ENCODE measurements around the gene NKD2. TPM values are rescaled to one million over a fixed set of nuclear protein-coding genes. Genes with fewer than 3 reads are reported as not detected.
A peak's percentile ranks its signal among the peaks of the same experiment; 100 is the strongest.

NKD2 gene
- total and polyA plus RNA-seq, 9 of the 15 experiments (the other 6 are each of a cell fraction or from before 2014, with no cell fraction given): 0.09 to 0.64 (median 0.27) TPM; not detected in 5

DNA sequence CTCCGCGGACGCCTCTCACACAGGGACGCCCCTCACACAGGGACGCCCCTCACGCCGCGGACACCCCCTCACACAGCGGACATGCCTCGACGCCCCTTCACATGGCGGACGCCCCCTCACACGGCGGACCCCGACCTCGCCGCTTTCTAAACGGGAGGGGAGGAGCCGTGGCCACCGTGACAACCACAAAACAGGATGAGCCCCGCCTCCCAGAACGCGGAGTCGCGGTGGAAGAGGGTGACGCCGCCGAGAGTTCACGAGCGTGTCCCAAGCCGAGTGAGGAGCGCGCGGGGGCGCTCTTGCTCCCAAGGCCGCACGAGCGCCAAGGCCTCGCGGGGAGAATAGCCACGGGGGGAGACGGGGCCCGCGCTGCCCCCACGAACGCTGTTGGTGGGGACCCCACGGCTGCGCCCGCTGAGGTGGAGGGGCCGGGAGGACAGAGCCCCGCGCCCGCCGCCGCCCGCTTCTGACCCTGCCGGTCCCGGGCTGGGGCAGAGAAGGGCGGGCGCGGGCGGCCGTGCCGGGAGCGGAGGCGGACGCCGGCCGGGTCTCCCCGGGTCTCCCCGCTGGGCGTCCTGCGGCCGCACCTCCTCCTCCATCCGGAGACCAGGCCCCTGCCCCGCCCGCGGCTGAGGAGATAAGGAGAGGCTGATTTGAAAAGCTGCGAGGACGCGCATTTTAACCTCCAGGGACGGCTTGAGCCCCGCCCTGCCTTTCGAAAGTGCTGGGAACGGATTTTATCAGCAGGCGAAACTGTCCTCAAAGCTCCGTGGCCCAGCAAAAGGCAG lies 3.9 kb upstream of the NKD2 start (continued):
- TF ChIP-seq, protein P1, sequence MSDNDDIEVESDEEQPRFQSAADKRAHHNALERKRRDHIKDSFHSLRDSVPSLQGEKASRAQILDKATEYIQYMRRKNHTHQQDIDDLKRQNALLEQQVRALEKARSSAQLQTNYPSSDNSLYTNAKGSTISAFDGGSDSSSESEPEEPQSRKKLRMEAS (CRISPR knock-in tag; IDR thresholded peaks at IDR 0.05): no peak
- TF ChIP-seq, protein P2, sequence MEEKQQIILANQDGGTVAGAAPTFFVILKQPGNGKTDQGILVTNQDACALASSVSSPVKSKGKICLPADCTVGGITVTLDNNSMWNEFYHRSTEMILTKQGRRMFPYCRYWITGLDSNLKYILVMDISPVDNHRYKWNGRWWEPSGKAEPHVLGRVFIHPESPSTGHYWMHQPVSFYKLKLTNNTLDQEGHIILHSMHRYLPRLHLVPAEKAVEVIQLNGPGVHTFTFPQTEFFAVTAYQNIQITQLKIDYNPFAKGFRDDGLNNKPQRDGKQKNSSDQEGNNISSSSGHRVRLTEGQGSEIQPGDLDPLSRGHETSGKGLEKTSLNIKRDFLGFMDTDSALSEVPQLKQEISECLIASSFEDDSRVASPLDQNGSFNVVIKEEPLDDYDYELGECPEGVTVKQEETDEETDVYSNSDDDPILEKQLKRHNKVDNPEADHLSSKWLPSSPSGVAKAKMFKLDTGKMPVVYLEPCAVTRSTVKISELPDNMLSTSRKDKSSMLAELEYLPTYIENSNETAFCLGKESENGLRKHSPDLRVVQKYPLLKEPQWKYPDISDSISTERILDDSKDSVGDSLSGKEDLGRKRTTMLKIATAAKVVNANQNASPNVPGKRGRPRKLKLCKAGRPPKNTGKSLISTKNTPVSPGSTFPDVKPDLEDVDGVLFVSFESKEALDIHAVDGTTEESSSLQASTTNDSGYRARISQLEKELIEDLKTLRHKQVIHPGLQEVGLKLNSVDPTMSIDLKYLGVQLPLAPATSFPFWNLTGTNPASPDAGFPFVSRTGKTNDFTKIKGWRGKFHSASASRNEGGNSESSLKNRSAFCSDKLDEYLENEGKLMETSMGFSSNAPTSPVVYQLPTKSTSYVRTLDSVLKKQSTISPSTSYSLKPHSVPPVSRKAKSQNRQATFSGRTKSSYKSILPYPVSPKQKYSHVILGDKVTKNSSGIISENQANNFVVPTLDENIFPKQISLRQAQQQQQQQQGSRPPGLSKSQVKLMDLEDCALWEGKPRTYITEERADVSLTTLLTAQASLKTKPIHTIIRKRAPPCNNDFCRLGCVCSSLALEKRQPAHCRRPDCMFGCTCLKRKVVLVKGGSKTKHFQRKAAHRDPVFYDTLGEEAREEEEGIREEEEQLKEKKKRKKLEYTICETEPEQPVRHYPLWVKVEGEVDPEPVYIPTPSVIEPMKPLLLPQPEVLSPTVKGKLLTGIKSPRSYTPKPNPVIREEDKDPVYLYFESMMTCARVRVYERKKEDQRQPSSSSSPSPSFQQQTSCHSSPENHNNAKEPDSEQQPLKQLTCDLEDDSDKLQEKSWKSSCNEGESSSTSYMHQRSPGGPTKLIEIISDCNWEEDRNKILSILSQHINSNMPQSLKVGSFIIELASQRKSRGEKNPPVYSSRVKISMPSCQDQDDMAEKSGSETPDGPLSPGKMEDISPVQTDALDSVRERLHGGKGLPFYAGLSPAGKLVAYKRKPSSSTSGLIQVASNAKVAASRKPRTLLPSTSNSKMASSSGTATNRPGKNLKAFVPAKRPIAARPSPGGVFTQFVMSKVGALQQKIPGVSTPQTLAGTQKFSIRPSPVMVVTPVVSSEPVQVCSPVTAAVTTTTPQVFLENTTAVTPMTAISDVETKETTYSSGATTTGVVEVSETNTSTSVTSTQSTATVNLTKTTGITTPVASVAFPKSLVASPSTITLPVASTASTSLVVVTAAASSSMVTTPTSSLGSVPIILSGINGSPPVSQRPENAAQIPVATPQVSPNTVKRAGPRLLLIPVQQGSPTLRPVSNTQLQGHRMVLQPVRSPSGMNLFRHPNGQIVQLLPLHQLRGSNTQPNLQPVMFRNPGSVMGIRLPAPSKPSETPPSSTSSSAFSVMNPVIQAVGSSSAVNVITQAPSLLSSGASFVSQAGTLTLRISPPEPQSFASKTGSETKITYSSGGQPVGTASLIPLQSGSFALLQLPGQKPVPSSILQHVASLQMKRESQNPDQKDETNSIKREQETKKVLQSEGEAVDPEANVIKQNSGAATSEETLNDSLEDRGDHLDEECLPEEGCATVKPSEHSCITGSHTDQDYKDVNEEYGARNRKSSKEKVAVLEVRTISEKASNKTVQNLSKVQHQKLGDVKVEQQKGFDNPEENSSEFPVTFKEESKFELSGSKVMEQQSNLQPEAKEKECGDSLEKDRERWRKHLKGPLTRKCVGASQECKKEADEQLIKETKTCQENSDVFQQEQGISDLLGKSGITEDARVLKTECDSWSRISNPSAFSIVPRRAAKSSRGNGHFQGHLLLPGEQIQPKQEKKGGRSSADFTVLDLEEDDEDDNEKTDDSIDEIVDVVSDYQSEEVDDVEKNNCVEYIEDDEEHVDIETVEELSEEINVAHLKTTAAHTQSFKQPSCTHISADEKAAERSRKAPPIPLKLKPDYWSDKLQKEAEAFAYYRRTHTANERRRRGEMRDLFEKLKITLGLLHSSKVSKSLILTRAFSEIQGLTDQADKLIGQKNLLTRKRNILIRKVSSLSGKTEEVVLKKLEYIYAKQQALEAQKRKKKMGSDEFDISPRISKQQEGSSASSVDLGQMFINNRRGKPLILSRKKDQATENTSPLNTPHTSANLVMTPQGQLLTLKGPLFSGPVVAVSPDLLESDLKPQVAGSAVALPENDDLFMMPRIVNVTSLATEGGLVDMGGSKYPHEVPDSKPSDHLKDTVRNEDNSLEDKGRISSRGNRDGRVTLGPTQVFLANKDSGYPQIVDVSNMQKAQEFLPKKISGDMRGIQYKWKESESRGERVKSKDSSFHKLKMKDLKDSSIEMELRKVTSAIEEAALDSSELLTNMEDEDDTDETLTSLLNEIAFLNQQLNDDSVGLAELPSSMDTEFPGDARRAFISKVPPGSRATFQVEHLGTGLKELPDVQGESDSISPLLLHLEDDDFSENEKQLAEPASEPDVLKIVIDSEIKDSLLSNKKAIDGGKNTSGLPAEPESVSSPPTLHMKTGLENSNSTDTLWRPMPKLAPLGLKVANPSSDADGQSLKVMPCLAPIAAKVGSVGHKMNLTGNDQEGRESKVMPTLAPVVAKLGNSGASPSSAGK (IDR thresholded peaks at IDR 0.05): peak; percentile 46; the same call in 1 of the 2 replicates
- TF ChIP-seq ZNF644 (tag; IDR thresholded peaks at IDR 0.05; ENCODE audit: low read depth): no peak
- no peak for TF ChIP-seq CBX3 (IDR thresholded peaks at IDR 0.05; ENCODE audit: borderline replicate concordance in 1 of 2, low read length in 2 of 2)
- TF ChIP-seq NR4A1 (CRISPR knock-in tag; IDR thresholded peaks at IDR 0.05): no peak
- no peak for TF ChIP-seq NR4A1 (tag; IDR thresholded peaks at IDR 0.05)
- TF ChIP-seq L3MBTL2 (IDR thresholded peaks at IDR 0.05): peak; percentile 86
- 0 out of 2 replicates have a peak, but pooled peaks have one; percentile 38 for TF ChIP-seq SP1 (CRISPR knock-in tag; IDR thresholded peaks at IDR 0.05)
- no peak for TF ChIP-seq CSDE1 (IDR thresholded peaks at IDR 0.05)
- no peak for TF ChIP-seq ESRRB (CRISPR knock-in tag; IDR thresholded peaks at IDR 0.05; ENCODE audit: borderline replicate concordance)
- TF ChIP-seq, protein P3, sequence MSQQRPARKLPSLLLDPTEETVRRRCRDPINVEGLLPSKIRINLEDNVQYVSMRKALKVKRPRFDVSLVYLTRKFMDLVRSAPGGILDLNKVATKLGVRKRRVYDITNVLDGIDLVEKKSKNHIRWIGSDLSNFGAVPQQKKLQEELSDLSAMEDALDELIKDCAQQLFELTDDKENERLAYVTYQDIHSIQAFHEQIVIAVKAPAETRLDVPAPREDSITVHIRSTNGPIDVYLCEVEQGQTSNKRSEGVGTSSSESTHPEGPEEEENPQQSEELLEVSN (IDR thresholded peaks at IDR 0.05; ENCODE audit: borderline replicate concordance in 1 of 2, extremely low read depth in 1 of 2, insufficient read depth in 1 of 2, insufficient read length in 1 of 2, low read depth in 1 of 2, low read length in 1 of 2, poor library complexity in 1 of 2, severe bottlenecking in 1 of 2): peak in 1 of 2 experiments; percentile 75
- no peak for TF ChIP-seq CHD2 (IDR thresholded peaks at IDR 0.05; ENCODE audit: low read depth, low read length)
- peak; percentile 65; the same call in 1 of the 2 replicates for TF ChIP-seq MTA3 (IDR thresholded peaks at IDR 0.05; ENCODE audit: borderline replicate concordance)

All from K562 (cell line).